Measurements from ENCODE around the gene OSGIN1. TPM values are rescaled to one million over a fixed set of nuclear protein-coding genes. Genes with fewer than 3 reads are reported as not detected.

OSGIN1 gene
- total RNA-seq, 1 experiment from 2014 or later: 21.8 TPM

DNA sequence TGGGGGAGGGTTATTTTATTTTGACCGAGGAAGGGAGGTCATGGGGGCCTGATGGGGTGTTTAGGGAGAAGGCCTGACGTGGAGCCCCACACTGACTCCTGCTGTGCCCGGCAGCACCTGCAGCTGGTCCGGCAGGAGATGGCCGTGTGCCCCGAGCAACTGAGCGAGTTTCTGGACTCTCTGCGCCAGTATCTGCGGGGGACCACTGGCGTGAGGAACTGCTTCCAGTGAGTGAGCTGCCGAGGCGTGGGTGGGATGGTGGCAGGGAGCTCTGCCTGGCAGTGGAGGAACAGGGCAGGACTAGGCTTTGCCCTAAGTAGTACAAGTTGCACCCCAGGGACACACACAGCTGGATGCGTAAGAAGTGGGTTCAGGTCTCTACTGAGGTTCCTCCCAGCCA is 45.1 kb downstream of the OSGIN1 start:
- H3K9me3 Mint-ChIP-seq (ENCODE audit: unreplicated experiment): no peaks in the 10 kb centered on the region
- no peak for DNase-seq
- intact Hi-C loops (cut with micrococcal nuclease; ENCODE audit: unreplicated experiment): no loop called here
- no peaks in the 10 kb centered on the region for H3K4me1 ChIP-seq
- H3K4me3 ChIP-seq (ENCODE audit: low read depth, low read length): no peak overlapping the region
- H3K27me3 ChIP-seq (replicated peaks; ENCODE audit: control insufficient read depth, insufficient read depth, low read length): no peaks in the 10 kb centered on the region
- TF ChIP-seq, protein P1, sequence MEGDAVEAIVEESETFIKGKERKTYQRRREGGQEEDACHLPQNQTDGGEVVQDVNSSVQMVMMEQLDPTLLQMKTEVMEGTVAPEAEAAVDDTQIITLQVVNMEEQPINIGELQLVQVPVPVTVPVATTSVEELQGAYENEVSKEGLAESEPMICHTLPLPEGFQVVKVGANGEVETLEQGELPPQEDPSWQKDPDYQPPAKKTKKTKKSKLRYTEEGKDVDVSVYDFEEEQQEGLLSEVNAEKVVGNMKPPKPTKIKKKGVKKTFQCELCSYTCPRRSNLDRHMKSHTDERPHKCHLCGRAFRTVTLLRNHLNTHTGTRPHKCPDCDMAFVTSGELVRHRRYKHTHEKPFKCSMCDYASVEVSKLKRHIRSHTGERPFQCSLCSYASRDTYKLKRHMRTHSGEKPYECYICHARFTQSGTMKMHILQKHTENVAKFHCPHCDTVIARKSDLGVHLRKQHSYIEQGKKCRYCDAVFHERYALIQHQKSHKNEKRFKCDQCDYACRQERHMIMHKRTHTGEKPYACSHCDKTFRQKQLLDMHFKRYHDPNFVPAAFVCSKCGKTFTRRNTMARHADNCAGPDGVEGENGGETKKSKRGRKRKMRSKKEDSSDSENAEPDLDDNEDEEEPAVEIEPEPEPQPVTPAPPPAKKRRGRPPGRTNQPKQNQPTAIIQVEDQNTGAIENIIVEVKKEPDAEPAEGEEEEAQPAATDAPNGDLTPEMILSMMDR (IDR thresholded peaks at IDR 0.05; ENCODE audit: insufficient read depth in 1 of 2, low read depth in 1 of 2, low read length in 1 of 2, severe bottlenecking in 1 of 2, unreplicated experiment in 1 of 2): no peak
- H3K27me3 Mint-ChIP-seq (ENCODE audit: insufficient read depth, unreplicated experiment): peaks cover 4% of the 10 kb centered on the region
- CTCF ChIA-PET: no interaction called here
- H3K9me3 ChIP-seq: no peaks in the 10 kb centered on the region
- POLR2A ChIA-PET: no interaction called here
- no peaks in the 10 kb centered on the region for H3K36me3 Mint-ChIP-seq (ENCODE audit: insufficient read depth, unreplicated experiment)
- H3K4me3 Mint-ChIP-seq (ENCODE audit: unreplicated experiment): no peak overlapping the region
- no peaks in the 10 kb centered on the region for H3K4me1 Mint-ChIP-seq (ENCODE audit: low read depth, unreplicated experiment)
- no TSS peak for BruUV-seq (replicated peaks)
- no peak overlapping the region for H3K27ac Mint-ChIP-seq (ENCODE audit: unreplicated experiment)
- no peaks in the 10 kb centered on the region for H3K36me3 ChIP-seq (ENCODE audit: control insufficient read depth, insufficient read depth, low read length)

GRCh38 chr16:84000989-84001642 is 48.1 kb downstream of the OSGIN1 start:
- Mint-ChIP-seq H3K27me3 (ENCODE audit: insufficient read depth, unreplicated experiment) (peaks cover 4% of the 10 kb centered on the region), H3K4me1 (ENCODE audit: low read depth, unreplicated experiment) (no peaks in the 10 kb centered on the region), H3K9me3 (ENCODE audit: unreplicated experiment) (no peaks in the 10 kb centered on the region), H3K27ac (ENCODE audit: unreplicated experiment) (no peak overlapping the region), H3K36me3 (ENCODE audit: insufficient read depth, unreplicated experiment) (no peaks in the 10 kb centered on the region), H3K4me3 (ENCODE audit: unreplicated experiment) (no peak overlapping the region)
- BruUV-seq (replicated peaks): no TSS peak
- H3K27me3 ChIP-seq (replicated peaks; ENCODE audit: control insufficient read depth, insufficient read depth, low read length): no peaks in the 10 kb centered on the region
- ChIA-PET POLR2A (no interaction called here), CTCF (no interaction called here)
- H3K9me3 ChIP-seq: no peaks in the 10 kb centered on the region
- TF ChIP-seq, protein P1 (IDR thresholded peaks at IDR 0.05; ENCODE audit: insufficient read depth in 1 of 2, low read depth in 1 of 2, low read length in 1 of 2, severe bottlenecking in 1 of 2, unreplicated experiment in 1 of 2): no peak
- no peaks in the 10 kb centered on the region for H3K36me3 ChIP-seq (ENCODE audit: control insufficient read depth, insufficient read depth, low read length)
- no peaks in the 10 kb centered on the region for H3K4me1 ChIP-seq
- no peak for DNase-seq
- intact Hi-C loops (cut with micrococcal nuclease; ENCODE audit: unreplicated experiment): no loop called here
- H3K4me3 ChIP-seq (ENCODE audit: low read depth, low read length): no peak overlapping the region

DNA sequence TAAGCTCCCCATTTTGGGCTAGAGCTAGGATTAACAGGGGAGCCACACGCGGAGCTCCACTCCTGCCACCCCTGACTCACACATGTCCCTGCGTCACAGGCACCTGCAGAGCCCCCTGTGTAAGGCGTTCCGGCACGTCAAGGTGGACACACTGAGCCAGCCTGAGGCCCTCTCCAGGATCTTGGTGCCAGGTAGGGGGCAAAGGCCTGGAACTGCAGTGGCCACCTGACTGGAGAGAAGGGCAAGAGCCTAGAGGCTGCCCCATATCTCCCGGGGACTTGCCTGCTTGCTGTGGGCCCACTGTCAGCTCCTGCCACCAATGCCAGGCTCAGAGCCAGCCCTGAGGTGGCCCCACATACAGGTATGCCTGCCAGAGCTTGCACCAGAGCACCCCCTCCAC is 48.7 kb downstream of the OSGIN1 start:
- Mint-ChIP-seq H3K27ac (ENCODE audit: unreplicated experiment) (no peak overlapping the region), H3K9me3 (ENCODE audit: unreplicated experiment) (no peaks in the 10 kb centered on the region), H3K4me3 (ENCODE audit: unreplicated experiment) (no peak overlapping the region), H3K4me1 (ENCODE audit: low read depth, unreplicated experiment) (no peaks in the 10 kb centered on the region), H3K27me3 (ENCODE audit: insufficient read depth, unreplicated experiment) (peaks cover 4% of the 10 kb centered on the region), H3K36me3 (ENCODE audit: insufficient read depth, unreplicated experiment) (no peaks in the 10 kb centered on the region)
- no peaks in the 10 kb centered on the region for H3K36me3 ChIP-seq (ENCODE audit: control insufficient read depth, insufficient read depth, low read length)
- no peak for DNase-seq
- CTCF ChIA-PET: no interaction called here
- H3K4me3 ChIP-seq (ENCODE audit: low read depth, low read length): no peak overlapping the region
- no peaks in the 10 kb centered on the region for H3K9me3 ChIP-seq
- intact Hi-C loops (cut with micrococcal nuclease; ENCODE audit: unreplicated experiment): no loop called here
- POLR2A ChIA-PET: no interaction called here
- H3K4me1 ChIP-seq: no peaks in the 10 kb centered on the region
- TF ChIP-seq, protein P1 (IDR thresholded peaks at IDR 0.05; ENCODE audit: insufficient read depth in 1 of 2, low read depth in 1 of 2, low read length in 1 of 2, severe bottlenecking in 1 of 2, unreplicated experiment in 1 of 2): no peak
- no TSS peak for BruUV-seq (replicated peaks)
- H3K27me3 ChIP-seq (replicated peaks; ENCODE audit: control insufficient read depth, insufficient read depth, low read length): no peaks in the 10 kb centered on the region
